HG03469 (cell line): ENCODE measurements around the gene BCAR3.

Experiments used
- ATAC-seq: cut with Tn5 transposase; IDR thresholded peaks from one replicate; pipeline ENCODE4 v1.9.1; 2021; ENCODE audit warnings: mild to moderate bottlenecking, moderate library complexity, moderate number of reproducible peaks; ENCODE audit not compliant: unreplicated experiment

The BCAR3 gene

DNA sequence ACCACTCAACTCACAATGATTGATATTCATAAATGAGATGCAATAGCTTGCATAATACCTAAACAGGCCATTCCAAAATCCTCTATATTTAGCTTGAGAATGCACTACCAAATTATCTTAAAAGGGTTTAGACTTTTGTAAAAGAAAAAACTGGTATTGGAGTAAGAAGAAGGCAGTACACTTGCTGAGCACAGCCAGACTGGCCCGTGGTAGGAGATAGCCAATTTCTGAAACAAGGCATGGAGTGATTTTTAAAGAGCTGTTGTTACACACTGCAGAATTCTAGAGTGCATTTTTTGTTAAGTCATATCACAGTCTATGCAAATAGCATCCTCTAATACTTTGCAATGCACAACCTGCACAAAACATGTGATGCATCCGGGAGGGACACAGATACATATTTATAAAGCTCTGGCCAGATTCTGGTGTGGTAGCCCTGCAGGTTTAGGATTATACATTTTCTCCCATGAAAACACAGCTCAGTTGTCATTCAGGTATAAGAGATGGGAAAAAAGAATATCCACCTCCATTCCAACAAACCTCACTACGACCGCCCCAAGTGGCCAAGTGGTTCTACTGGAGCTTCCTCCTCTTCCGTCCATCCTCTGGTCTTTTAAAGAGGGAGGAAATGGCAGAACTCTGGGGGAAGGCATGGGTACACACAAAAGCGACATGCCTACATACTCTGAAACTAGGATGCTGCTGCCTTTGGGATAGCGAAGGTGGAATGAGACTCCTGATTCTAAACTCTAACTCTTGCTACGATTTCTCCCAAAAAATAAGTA lies 40.8 kb downstream of the BCAR3 start:
- ATAC-seq, result no peak

DNA sequence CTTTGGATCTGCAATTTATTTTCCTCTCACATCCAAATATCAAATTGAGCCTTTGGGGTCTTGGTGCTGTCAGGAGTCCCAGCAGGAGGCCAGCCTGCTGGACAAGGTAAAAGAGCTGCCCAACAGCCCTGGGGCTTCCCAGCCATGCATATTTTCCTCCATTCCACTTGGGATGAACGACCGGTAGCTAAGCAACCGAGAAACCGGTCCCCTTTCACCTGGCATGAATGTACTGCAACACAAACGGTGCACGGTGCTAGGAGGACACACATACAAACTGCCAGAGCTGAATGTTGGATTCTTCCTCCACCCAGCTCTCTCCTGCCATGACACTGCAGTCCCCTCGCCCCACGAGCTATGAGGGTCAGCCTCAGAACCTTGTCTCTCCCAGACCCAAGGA lies 42.7 kb downstream of the BCAR3 start:
- no peak for ATAC-seq

DNA sequence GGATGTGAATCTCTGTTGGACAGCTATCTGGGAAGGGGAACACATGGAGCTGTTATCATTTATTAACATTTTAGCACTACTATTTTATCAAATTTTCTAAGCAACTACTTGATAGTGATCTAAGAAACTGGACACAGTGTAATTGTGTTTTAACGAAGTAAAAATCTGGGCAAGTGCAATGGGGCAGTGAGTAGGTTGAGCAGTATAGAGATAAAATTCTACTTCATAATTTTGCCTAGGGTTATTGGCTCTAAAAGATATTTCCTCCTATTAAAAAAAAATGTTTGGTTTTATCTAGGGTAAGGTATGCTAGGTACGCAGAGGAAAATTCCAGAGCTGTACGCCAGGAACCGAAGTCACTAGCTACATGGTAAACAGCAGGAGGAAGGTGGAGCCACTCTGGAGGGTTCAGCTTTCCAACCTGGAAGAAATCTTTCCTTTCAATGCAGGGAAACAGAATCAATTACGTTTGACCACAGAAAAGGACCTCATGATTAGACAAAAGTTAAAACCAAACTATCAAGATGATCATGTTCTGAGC lies 43.3 kb downstream of the BCAR3 start:
- no peak for ATAC-seq

DNA sequence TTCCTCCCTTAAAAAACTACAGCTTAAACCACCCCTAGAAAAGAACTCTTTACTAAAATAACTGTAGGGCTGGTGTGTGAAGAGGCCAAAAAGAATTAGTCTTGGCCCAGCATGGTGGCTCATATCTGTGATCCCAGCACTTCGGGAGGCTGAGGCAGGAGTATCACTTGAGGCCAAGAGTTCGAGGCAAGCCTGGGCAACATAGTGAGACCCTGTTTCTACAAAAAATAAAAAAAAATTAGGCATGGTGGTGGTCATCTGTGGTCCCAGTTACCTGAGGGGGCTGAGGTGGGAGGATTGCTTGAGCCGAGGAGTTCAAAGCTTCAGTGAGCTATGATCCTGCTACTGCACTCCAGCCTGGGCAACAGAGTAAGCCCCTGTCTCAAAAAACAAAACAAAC lies 44.9 kb downstream of the BCAR3 start:
- no peak for ATAC-seq

DNA sequence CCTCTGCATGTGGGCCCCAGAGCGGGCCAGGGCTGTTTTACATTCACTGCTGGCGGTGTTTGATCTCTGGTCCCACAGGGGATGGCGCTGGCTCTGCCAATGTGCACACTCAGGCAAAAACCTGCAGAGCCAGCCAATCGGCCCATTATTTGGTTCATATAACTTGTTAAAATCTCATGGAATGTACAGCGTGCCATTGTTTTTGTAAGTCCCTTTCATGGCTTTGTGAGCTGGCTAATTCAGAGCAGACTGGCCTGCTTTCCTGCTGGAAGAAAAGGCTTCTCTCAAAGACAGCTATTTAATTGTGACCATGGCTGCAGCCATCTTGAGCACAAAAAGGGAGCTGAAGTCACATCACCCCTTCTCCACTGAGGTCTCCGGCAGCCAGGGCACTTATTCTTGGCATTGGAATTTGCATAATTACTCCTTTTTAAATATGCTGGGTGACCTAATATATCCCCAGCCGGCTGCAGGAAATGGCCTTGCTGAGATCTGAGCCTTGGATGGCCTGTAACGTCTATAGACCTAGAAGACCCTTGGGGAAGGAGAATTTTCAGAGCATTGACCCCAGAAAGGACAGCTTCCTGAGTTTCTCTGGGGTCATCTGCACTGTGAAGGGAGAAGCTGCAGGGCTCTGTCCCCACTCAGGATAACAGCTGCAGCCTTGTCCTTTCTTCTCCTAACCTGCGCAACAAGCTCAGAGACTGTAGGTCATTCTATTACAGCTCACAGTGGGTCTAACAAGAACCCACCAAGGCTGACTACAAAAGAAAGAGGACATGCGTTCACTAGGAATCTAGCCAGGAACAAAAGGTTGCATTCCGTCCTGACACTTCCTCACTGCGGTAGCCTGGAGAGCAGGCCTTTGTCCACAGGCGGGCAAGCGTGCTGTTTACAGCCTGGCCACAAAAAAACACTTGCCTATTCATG lies 45.8 kb downstream of the BCAR3 start:
- no peak for ATAC-seq

DNA sequence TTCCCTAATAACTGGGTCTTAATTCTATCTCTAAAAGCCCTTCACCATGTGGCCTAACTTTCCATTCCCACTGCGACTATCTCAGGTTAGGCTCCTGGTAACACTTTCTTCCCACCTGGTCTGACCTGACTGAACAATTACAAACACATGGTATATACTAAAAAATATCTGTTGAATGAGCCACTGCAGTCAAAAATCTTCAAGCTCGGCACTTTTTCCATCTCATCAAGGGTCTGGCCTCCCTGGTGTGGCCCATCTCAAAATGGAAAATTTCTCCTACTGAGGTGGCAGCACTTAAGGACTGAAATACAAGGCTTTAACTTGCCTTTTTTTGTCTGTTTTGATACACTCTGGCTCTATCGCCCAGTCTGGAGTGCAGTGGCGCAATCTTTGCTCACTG lies 48.3 kb downstream of the BCAR3 start:
- ATAC-seq, result no peak

DNA sequence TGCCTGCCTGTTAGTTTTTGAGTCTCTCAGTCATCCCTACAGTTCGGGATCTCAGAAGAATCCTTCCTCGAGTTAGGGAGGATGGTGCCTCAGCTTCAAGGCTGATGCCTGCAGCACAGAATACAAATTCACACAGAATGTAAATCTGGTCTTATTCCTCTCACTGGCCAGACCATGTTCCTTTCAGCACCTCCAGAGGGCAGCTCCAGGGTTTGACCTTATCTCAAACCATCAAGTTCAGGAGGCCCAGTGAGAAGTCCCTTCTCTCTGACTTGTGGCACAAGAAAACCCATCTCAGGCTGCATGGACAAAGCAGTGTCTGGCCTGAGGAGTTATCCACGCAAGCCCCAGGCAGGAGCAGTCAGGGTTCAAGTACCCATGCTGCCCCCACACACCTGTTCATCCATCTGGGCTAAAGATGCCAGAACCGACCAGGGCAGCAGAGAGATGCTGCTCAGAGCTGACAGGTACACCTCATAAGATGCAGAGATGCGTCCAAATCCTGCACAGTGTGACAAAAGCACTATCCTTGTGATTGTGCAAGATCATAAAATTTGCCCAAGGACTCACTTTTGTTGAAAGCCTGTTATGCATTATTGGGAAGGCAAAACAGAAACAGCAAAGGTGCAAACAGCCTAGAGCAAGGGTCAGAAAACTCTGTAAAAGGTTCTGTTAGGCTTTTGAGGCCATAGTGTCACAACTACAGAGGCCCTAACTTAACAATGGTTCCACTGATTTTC lies 49.8 kb downstream of the BCAR3 start:
- no peak for ATAC-seq

DNA sequence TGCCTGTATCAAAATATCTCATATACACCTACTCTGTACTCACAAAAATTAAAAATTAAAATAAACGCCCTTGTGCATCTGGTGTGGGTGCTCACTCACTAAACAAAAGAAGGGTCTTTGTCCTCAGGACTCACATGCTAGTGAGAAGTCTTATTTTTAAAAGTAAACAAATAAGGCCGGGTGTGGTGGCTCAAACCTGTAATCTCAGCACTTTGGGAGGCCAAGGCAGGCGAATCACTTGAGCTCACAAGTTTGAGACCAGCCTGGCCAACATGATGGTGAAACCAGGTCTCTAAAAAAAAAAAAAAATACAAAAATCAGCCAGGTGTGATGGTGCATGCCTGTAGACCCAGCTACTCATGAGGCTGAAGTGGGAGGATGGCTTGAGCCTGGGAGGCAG lies 51.5 kb downstream of the BCAR3 start:
- ATAC-seq, result no peak

DNA sequence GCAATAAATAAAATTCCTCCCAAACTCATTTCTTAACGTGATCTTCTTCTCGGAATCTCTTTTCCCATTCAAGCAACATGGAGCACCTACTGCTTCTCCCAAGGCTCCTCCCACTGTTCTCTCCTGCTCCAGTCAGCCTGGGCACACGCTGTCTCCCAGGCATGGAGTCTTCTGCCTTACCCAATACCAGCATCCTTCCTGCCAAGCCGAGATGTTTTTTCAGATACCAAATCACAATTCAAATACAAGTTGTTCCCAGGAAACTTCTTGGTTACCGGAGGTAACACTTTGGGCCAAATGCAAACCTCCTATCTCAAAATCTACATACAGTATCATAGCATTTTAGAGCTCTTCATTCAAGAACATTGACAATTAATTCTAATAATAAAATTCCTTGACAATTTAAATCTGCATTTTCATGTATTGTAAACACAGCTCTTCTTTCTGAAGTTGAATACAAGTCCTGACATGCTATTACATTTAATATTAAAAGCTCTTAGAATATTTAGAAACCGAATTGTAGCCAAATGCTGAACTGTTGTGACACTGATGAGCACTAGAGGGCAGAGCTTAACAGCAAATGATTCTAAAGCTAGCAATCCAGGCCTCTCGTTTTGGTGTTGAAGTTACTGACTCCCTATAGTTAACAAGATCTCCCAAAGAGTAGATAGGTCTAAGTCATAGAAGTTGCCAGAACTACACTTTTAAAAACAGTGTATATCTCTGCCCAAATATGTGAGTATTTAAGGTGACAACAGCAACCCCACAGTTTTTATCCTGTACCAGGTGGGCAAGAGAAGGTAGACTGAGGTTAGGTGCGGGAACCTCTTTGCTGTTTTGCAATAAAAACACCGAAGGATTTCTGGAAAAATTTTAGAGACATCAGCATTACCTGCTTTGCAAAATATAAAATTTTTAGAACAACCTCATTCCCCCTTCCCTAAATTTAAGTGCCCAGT lies 52.3 kb downstream of the BCAR3 start:
- no peak for ATAC-seq

DNA sequence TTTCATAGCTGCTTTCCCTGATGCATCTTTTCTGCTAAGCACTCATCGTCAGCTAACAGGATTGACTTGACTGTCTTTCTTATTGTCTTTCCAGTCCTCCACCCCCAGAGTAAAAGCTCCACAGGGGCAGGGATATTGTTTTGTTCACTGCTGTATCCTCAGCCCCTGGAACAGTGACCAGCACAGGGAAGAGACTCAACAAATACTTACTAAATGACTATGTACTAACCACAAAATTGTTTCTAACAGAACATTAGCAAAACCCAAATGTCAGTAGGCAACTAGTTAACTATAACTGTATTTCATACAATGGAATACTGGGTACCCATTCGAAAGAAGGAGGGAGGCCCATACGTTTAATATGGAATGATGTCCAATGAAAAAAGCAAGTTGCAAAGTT lies 53.0 kb downstream of the BCAR3 start:
- no peak for ATAC-seq

DNA sequence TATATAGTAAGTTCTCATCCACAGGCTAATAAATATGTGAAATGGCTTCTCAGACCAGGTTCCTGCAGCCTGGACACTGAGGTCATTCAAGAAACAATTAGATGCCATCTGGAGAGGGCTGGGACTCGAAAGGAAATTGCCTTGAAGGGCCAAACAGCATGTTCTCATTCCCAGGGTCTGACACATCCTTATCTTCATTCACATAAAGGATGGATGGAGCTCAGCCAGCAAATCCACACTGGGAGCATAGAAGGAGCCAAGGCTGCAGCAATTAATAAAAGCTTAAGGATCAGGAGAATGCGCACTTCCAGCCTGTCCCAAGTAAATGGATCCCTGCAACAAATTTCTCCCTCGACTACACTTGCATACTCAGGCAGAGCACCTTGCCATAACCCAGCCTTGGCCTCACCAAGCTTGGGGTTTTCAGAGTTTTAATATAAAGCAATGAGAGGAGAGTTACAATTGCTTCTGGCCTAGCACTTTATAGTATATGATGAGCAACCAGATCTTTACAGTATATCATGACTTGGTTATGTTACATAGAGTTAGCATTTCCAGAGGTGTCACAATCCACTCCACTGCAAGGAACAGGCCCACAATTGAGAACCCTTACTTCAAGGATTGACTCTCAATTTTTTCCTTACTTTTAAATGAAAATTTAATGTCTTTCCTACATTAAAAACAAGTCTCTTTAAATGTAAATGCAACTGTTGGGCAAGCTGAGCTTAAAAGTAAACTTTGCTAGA lies 55.9 kb downstream of the BCAR3 start:
- no peak for ATAC-seq

DNA sequence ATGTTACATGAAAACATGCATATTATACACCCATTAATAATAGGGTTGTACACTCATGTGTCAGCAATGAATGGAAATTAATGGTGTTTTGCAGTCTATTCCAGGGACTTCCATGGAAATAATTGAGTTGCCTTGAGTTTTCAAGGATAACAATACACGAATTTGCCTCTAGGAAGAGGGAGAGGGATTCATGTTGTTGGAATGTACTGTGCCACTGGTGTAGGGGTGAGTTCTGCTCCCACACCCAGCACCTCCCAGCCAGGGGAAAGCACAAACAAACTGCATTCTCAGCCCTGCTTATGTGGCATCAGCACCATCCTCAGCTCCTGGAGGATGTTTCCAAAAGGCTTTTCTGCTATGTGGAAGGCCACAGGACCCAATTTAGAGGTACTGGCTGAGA lies 57.8 kb downstream of the BCAR3 start:
- no peak for ATAC-seq

DNA sequence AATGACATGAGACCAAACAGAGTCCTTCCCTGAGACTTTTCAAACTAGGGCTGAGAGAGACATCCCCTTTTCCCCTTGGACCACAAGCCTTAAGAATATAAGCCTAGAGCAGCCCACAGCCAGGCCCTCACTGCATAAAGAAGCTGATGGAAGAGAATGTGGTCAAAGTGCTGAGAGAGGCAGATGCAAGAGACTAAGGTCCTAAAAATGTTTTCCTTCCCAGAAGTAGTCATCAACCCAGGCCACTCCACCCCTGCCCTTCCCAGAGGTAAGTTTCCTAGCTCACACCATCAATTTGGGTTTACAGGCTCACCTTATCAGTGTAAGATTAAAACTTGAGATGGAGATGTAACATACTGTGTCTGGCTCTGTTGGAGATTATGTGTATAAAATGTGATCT lies 58.2 kb downstream of the BCAR3 start:
- ATAC-seq, result no peak

DNA sequence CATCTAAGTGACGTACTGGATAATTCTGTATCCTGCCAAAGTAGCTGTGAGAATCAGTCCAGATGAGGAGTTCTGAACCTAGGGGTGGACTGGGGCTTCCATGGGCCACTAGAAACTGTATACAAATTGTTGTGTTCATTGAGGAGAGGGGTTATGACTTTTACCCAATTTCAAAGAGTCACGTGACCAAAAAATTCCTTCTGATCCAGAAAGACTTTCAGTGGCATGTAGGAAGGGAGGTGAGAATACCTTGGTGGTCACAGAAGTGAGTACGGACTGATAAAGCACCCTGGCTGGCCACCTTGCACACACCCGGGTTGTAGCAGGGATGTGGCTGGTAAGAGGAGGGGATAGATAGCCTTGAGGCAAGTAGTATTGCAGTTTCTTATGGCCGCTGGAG lies 60.4 kb downstream of the BCAR3 start:
- no peak for ATAC-seq

DNA sequence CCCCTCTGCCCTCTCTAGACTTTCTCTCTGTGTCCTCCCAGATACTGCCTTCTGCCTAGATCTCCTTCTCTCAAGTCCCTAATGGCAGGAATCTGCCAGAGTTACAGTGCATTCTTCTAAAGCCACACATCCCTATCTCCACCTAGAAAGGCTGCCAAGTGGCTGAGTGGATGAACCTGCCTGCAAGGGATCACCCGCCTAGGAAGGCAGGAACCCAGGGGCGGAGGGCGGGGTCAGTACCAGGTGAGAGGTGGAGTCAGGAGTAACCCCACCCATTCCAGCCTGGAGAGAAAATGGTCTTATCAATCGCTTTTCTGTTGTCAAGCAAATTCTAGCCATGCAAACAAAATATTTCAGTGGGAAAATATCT lies 60.8 kb downstream of the BCAR3 start:
- ATAC-seq, result no peak

DNA sequence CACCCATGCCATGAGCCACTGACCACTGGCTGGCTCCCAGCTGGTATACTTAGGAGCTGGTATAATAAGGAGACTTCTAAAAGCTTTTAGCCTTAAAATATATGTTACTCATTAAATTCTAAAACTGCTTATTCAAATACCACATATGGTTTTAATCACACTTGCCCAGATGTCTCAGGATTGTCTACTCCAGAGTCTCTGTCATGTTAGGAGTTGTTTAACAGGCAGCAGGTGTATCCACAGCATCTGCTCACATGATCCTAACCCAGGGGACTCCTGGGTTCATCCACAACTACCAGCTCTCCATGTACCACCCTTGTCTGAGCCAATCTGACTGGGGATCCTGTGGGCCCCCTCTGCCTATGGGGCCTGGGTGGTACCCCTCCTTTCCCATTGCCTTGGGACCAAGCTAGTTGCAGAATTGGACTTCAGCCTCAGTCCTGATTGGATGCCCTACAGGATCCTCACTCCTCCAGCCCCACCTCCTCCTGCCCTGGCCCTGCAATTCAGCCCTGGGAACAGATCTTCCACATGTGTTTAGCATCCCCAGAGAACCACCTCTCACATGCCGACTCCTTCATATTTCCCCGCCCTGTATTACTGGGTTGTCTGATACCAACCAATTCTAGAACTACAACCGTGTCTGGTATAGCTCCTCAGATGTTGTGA lies 61.3 kb downstream of the BCAR3 start:
- ATAC-seq, result no peak

DNA sequence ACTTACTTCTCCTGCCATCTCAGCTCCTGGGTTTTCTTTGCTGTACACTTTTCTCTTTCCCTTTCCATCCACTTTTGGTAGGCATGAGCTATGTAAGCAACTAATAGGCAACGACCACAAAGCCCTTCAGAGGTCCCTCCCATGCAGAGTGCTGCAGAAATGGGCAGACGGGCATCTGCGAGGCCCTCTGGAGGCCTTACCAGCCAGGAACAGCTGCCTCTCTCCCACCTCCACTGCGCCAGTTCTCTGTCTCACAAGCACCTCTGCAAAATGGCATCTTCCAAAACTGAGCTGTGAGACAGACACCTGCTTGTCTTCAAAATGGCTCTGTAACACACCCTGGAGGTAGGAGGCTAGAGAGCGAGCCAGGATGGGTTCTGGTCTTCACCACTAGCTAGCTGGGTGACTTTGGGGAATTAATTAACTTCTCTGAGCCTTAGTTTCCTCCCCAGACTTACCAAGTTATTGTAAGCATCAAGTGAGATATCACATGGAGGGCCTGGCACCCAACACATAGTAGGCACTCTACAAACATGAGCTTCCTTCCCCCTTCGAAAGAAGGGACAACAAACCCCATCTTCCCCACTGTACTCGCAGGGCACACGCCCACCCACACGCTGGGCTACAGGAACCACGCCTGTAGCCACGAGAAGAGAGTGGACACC lies 62.0 kb downstream of the BCAR3 start:
- no peak for ATAC-seq
